SIG-M5 (cell line): ENCODE results near the gene CDAN1.

Experiments used
- DNase-seq: peaks from one replicate; lab custom pipeline; 2025; lab: John Stamatoyannopoulos, UW

Gene CDAN1

GRCh38 chr15:42733027-42733426 lies 3.9 kb downstream of the CDAN1 start:
- DNase-seq = no peak

- no peak for DNase-seq
Observed at GRCh38 chr15:42732095-42732827, 4.7 kb downstream of the CDAN1 start.

- no peak for DNase-seq
Observed at GRCh38 chr15:42731461-42731860, 5.5 kb downstream of the CDAN1 start.

GRCh38 chr15:42730536-42730935 lies 6.4 kb downstream of the CDAN1 start:
- DNase-seq = no peak

- DNase-seq = no peak
Observed at GRCh38 chr15:42730135-42730534, 6.8 kb downstream of the CDAN1 start.

- no peak for DNase-seq
Observed at GRCh38 chr15:42729409-42729808, 7.5 kb downstream of the CDAN1 start.

- no peak for DNase-seq
Observed at GRCh38 chr15:42728972-42729371, 8.0 kb downstream of the CDAN1 start.

- no peak for DNase-seq
Observed at GRCh38 chr15:42728560-42728959, 8.4 kb downstream of the CDAN1 start.

- no peak for DNase-seq
Observed at GRCh38 chr15:42727750-42728381, 9.1 kb downstream of the CDAN1 start.

GRCh38 chr15:42726114-42726513 lies 10.8 kb downstream of the CDAN1 start:
- DNase-seq = no peak

- no peak for DNase-seq
Observed at GRCh38 chr15:42725331-42725903, 11.5 kb downstream of the CDAN1 start.

GRCh38 chr15:42724276-42724675 lies 12.7 kb downstream of the CDAN1 start:
- DNase-seq = no peak

- DNase-seq = no peak
Observed at GRCh38 chr15:42723068-42723467, 13.9 kb downstream of the CDAN1 start.

- no peak for DNase-seq
Observed at GRCh38 chr15:42721916-42722315, 15.0 kb downstream of the CDAN1 start.

GRCh38 chr15:42721016-42721415 lies 15.9 kb downstream of the CDAN1 start:
- no peak for DNase-seq

- no peak for DNase-seq
Observed at GRCh38 chr15:42720071-42720470, 16.9 kb downstream of the CDAN1 start.

- DNase-seq = no peak
Observed at GRCh38 chr15:42719043-42719442, 17.9 kb downstream of the CDAN1 start.

- no peak for DNase-seq
Observed at GRCh38 chr15:42716626-42717025, 20.3 kb downstream of the CDAN1 start.

- no peak for DNase-seq
Observed at GRCh38 chr15:42716125-42716524, 20.8 kb downstream of the CDAN1 start.

- DNase-seq = no peak
Observed at GRCh38 chr15:42712584-42712983, 24.3 kb downstream of the CDAN1 start.

GRCh38 chr15:42711746-42712145 lies 25.2 kb downstream of the CDAN1 start:
- no peak for DNase-seq

GRCh38 chr15:42710662-42711061 lies 26.3 kb downstream of the CDAN1 start:
- DNase-seq = no peak

GRCh38 chr15:42707873-42708544 lies 28.9 kb downstream of the CDAN1 start:
- no peak for DNase-seq
